DOHH2 (cell line): Measurements from ENCODE around the gene DISC1.

Source experiments
- EZH2phosphoT487 ChIP-seq: fragments of 200-600 bp; sonication (generic); IDR thresholded peaks from 2 replicates; pipeline ENCODE4 v1.6.1; 2017; ENCODE audit warnings: borderline replicate concordance, mild to moderate bottlenecking, antibody characterized with exemption, low read length, moderate library complexity, mixed read lengths
- TF ChIP-seq, protein P1 (sequence below): fragments of 200-600 bp; sonication (generic); IDR thresholded peaks from one replicate; pipeline ENCODE4 v1.5.1; 2014; ENCODE audit warnings: antibody characterized with exemption, mild to moderate bottlenecking, low read depth, low read length; ENCODE audit not compliant: poor library complexity, severe bottlenecking

DNA sequence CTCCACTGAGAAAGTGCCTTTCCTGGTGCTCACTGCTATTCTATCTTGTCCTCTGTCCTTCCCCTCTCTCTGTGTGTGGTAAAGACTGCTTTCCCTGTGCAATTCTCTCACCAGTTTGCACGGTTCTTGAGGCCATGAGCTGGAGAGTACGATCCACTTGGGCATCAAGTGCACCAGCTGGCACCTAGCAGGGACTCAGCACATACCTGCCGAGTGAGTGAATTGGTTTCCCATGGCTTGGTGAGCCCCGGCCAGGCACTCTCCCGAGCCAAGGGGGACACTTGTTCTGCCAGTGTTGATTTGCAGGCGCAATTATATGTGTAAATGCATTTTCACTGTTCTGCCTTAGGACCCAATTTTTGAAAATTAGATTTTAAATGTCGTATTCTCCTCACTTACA lies 313.5 kb downstream of the DISC1 start:
- TF ChIP-seq, protein P1, sequence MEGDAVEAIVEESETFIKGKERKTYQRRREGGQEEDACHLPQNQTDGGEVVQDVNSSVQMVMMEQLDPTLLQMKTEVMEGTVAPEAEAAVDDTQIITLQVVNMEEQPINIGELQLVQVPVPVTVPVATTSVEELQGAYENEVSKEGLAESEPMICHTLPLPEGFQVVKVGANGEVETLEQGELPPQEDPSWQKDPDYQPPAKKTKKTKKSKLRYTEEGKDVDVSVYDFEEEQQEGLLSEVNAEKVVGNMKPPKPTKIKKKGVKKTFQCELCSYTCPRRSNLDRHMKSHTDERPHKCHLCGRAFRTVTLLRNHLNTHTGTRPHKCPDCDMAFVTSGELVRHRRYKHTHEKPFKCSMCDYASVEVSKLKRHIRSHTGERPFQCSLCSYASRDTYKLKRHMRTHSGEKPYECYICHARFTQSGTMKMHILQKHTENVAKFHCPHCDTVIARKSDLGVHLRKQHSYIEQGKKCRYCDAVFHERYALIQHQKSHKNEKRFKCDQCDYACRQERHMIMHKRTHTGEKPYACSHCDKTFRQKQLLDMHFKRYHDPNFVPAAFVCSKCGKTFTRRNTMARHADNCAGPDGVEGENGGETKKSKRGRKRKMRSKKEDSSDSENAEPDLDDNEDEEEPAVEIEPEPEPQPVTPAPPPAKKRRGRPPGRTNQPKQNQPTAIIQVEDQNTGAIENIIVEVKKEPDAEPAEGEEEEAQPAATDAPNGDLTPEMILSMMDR: no peak
- TF ChIP-seq EZH2phosphoT487: no peak
